ENCODE results near the gene JMJD8.

Gene JMJD8

DNA sequence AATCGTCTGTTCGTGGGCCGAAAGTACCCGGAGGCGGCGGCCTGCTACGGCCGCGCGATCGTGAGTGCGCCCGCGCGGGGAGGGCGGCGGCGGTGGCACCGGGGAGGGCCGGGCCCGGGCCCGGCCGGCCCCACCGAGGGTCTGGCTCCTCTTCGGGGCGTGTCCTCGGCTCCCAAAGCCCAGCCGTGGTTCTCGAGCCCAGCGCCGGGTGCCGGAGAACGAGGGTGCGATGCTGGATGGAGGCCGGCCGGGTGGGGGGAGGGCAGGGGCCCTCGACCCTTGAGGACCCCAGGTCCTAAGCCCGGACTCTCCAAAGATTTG is 3.5 kb downstream of the JMJD8 start:
- no peaks in the 10 kb centered on the region; the same call in 1 of the 2 replicates for H3K36me3 ChIP-seq (ENCODE audit: insufficient read depth)
- H3K4me3 ChIP-seq (IDR thresholded peaks at IDR 0.05; ENCODE audit: insufficient read depth, low read depth, low read length) = no peak overlapping the region
- no peaks in the 10 kb centered on the region for H4K20me1 ChIP-seq (ENCODE audit: insufficient read depth)
- H3K79me2 ChIP-seq (ENCODE audit: insufficient read depth, low read depth) = peaks cover 18% of the 10 kb centered on the region
- peak overlapping the region; percentile 44; the same call in 1 of the 2 replicates for H3K27ac ChIP-seq
- peak overlapping the region; percentile 69 for H2AFZ ChIP-seq (ENCODE audit: low read depth)
- H3K4me1 ChIP-seq (ENCODE audit: low read depth, poor library complexity, severe bottlenecking) = no peaks in the 10 kb centered on the region
- H3K4me2 ChIP-seq = peak overlapping the region; percentile 91
- H3K27me3 ChIP-seq (ENCODE audit: insufficient read depth, low read depth) = no peaks in the 10 kb centered on the region
- TF ChIP-seq, protein P1, sequence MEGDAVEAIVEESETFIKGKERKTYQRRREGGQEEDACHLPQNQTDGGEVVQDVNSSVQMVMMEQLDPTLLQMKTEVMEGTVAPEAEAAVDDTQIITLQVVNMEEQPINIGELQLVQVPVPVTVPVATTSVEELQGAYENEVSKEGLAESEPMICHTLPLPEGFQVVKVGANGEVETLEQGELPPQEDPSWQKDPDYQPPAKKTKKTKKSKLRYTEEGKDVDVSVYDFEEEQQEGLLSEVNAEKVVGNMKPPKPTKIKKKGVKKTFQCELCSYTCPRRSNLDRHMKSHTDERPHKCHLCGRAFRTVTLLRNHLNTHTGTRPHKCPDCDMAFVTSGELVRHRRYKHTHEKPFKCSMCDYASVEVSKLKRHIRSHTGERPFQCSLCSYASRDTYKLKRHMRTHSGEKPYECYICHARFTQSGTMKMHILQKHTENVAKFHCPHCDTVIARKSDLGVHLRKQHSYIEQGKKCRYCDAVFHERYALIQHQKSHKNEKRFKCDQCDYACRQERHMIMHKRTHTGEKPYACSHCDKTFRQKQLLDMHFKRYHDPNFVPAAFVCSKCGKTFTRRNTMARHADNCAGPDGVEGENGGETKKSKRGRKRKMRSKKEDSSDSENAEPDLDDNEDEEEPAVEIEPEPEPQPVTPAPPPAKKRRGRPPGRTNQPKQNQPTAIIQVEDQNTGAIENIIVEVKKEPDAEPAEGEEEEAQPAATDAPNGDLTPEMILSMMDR (conservative IDR thresholded peaks at IDR 0.05; ENCODE audit: low read depth, low read length) = no peak
- H3K9ac ChIP-seq = peak overlapping the region; percentile 55; the same call in 1 of the 2 replicates

DNA sequence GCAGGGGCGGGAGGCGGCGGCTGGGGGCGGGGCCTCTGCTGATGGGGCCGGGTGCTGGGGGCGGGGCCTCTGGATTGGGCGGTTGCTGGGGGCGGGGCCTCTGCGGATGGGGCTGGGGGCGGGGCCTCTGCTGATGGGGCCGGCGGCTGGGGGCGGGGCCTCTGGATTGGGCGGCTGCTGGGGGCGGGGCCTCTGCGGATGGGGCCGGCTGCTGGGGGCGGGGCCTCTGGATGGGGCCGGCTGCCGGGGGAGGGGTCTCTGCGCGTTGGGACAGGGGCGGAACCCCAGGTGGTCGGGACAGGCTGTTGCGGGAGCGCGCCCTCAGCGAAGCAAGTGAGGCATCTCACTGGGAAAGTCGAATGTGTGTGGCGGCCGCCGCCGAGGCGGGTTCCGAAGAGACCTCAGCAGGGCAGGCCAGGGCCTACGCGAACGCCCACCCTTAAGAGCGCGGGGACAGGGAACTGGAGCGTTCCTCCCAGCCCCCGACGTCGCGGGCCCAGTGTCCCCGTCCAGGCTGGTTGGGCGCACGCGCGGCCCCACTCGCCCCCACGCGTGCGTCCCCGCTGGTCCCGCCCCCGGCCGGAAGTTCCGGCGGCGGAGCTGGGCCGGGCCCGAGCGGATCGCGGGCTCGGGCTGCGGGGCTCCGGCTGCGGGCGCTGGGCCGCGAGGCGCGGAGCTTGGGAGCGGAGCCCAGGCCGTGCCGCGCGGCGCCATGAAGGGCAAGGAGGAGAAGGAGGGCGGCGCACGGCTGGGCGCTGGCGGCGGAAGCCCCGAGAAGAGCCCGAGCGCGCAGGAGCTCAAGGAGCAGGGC is 4.1 kb downstream of the JMJD8 start, which contains the start of gene STUB1:
Gene STUB1, plus strand, starts transcription at position 597 of the 811 bp plus-strand sequence. Its CDS starts 116 bp downstream, at position 713.
- TF ChIP-seq, protein P1 (conservative IDR thresholded peaks at IDR 0.05; ENCODE audit: low read depth, low read length) = no peak
- H3K4me3 ChIP-seq (IDR thresholded peaks at IDR 0.05; ENCODE audit: insufficient read depth, low read depth, low read length) = no peak within 1 kb of the TSS
- no peaks in the 10 kb centered on the region for H4K20me1 ChIP-seq (ENCODE audit: insufficient read depth)
- H3K79me2 ChIP-seq (ENCODE audit: insufficient read depth, low read depth) = peaks cover 18% of the 10 kb centered on the region
- no peaks in the 10 kb centered on the region; the same call in 1 of the 2 replicates for H3K36me3 ChIP-seq (ENCODE audit: insufficient read depth)
- peak within 1 kb of the TSS; percentile 55; the same call in 1 of the 2 replicates for H3K9ac ChIP-seq
- peak within 1 kb of the TSS; percentile 44; the same call in 1 of the 2 replicates for H3K27ac ChIP-seq
- H3K4me1 ChIP-seq (ENCODE audit: low read depth, poor library complexity, severe bottlenecking) = no peaks in the 10 kb centered on the region
- H2AFZ ChIP-seq (ENCODE audit: low read depth) = peak within 1 kb of the TSS; percentile 69
- H3K27me3 ChIP-seq (ENCODE audit: insufficient read depth, low read depth) = no peaks in the 10 kb centered on the region
- peak within 1 kb of the TSS; percentile 91 for H3K4me2 ChIP-seq

DNA sequence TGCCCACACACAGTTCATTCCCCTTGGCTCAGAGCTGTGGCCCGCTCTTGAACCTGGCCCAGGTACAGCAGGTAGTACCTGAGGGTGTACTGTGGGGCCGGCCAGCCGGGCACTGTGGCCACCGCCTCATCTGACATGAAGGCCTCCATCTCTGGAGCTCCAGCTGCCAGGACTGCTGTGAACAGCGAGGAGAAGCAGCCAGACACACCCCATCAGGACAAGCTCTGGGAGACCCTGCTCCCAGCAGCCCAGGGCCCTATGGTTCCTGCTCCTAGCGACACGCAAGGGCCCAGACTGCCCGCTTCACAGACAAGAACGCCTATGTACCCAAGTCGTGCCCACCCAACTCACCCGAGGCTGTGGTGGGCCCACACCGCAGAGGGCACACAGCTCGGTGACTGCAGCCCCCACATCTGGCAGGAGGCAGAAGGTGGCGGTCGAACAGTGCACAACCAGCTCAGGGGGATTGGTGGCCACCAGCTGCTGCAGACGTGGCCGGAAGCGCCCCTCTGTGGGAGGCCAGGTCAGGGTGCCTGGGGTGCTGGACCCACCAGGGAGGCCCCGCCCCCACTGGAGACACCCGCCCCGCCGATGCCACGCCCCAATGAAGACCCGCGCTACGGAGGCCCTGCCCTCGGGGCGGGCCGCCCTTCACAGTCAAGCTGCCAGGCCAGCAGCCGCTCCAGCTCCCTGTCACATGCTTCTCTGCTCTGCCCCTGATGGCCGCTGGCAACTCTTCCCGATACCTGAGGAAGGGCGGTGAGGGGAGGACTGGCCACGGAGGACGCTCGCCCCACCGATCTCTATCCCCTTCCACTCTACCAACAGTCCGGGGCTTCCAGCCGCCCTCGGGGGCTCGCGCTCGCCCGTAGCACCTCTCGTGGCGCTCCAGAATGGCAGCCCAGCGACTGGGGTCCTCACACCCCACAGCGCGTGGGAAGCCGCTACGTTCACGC is 5.0 kb downstream of the JMJD8 start:
- Histone ChIP-seq H3K4me1 (ENCODE audit: low read depth, poor library complexity, severe bottlenecking) (no peaks in the 10 kb centered on the region), H3K27ac (no peak overlapping the region), H3K4me2 (no peak overlapping the region), H4K20me1 (ENCODE audit: insufficient read depth) (no peaks in the 10 kb centered on the region), H3K4me3 (IDR thresholded peaks at IDR 0.05; ENCODE audit: insufficient read depth, low read depth, low read length) (no peak overlapping the region), H3K36me3 (ENCODE audit: insufficient read depth) (no peaks in the 10 kb centered on the region; the same call in 1 of the 2 replicates), H3K79me2 (ENCODE audit: insufficient read depth, low read depth) (peaks cover 18% of the 10 kb centered on the region), H2AFZ (ENCODE audit: low read depth) (no peak overlapping the region), H3K9ac (no peak overlapping the region), H3K27me3 (ENCODE audit: insufficient read depth, low read depth) (no peaks in the 10 kb centered on the region)
- TF ChIP-seq, protein P1 (conservative IDR thresholded peaks at IDR 0.05; ENCODE audit: low read depth, low read length) = no peak

DNA sequence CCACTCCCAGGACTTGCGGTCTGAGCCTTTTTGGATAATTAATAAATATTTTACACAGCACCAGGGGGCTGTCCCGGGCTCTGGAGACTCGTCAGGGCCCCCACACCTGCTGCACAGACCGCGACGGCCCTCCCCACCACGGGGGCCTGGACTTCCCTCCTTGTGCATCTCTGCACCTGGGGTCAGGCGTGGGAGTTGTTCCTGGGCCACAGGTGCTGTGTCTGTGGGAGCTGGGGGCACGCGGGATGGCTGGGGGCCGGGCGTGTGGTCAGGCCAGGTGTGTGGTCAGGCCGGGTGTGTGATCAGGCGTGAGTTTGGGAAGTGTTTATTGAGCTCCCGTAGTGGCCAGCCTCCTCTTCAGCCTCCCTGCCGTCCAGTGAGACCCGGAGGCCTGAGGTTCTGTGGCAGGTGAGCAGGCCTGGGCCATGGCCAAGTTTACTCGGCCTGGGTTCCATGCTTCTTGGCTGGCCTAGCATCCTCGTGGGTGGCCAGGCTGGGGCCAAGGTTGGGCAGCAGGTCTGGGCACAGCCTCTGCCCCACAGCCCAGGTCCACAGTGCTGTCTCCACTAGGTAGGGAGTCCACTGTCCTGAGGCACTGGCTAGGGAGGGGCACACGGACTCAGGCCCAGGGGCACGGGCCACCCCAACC is 5.8 kb downstream of the JMJD8 start:
- H2AFZ ChIP-seq (ENCODE audit: low read depth) = no peak overlapping the region
- H4K20me1 ChIP-seq (ENCODE audit: insufficient read depth) = no peaks in the 10 kb centered on the region
- no peaks in the 10 kb centered on the region for H3K4me1 ChIP-seq (ENCODE audit: low read depth, poor library complexity, severe bottlenecking)
- H3K79me2 ChIP-seq (ENCODE audit: insufficient read depth, low read depth) = peaks cover 18% of the 10 kb centered on the region
- no peaks in the 10 kb centered on the region for H3K27me3 ChIP-seq (ENCODE audit: insufficient read depth, low read depth)
- no peak overlapping the region for H3K4me3 ChIP-seq (IDR thresholded peaks at IDR 0.05; ENCODE audit: insufficient read depth, low read depth, low read length)
- H3K4me2 ChIP-seq = no peak overlapping the region
- TF ChIP-seq, protein P1 (conservative IDR thresholded peaks at IDR 0.05; ENCODE audit: low read depth, low read length) = no peak
- H3K9ac ChIP-seq = no peak overlapping the region
- H3K27ac ChIP-seq = no peak overlapping the region
- no peaks in the 10 kb centered on the region; the same call in 1 of the 2 replicates for H3K36me3 ChIP-seq (ENCODE audit: insufficient read depth)
